ENCODE measurements around the gene KLF13.
A peak's percentile ranks its signal among the peaks of the same experiment; 100 is the strongest.

Gene KLF13

GRCh38 chr15:31364301-31365031, 37.8 kb downstream of the KLF13 start:
- no peak for DNase-seq (ENCODE audit: low spot score)

GRCh38 chr15:31365032-31365654, 38.5 kb downstream of the KLF13 start:
- DNase-seq (ENCODE audit: low spot score) = no peak

GRCh38 chr15:31365655-31366127, 39.1 kb downstream of the KLF13 start:
- peak; percentile 90 for DNase-seq (ENCODE audit: low spot score)

- peak; percentile 50 for DNase-seq (ENCODE audit: low spot score)
Observed at GRCh38 chr15:31366169-31366734, 39.6 kb downstream of the KLF13 start.

- DNase-seq (ENCODE audit: low spot score) = no peak
Observed at GRCh38 chr15:31367021-31367729, 40.5 kb downstream of the KLF13 start.

GRCh38 chr15:31367730-31368344, 41.2 kb downstream of the KLF13 start:
- DNase-seq (ENCODE audit: low spot score) = no peak

GRCh38 chr15:31369727-31370126, 43.1 kb downstream of the KLF13 start:
- DNase-seq (ENCODE audit: low spot score) = no peak

- DNase-seq (ENCODE audit: low spot score) = no peak
Observed at GRCh38 chr15:31371520-31372240, 45.0 kb downstream of the KLF13 start.

GRCh38 chr15:31372635-31373091, 46.0 kb downstream of the KLF13 start:
- DNase-seq (ENCODE audit: low spot score) = peak; percentile 67

GRCh38 chr15:31373096-31373865, 46.6 kb downstream of the KLF13 start:
- DNase-seq (ENCODE audit: low spot score) = no peak

GRCh38 chr15:31373970-31374369, 47.3 kb downstream of the KLF13 start:
- DNase-seq (ENCODE audit: low spot score) = no peak

- no peak for DNase-seq (ENCODE audit: low spot score)
Observed at GRCh38 chr15:31374489-31374888, 47.9 kb downstream of the KLF13 start.

GRCh38 chr15:31374986-31375385, 48.4 kb downstream of the KLF13 start:
- no peak for DNase-seq (ENCODE audit: low spot score)

GRCh38 chr15:31375772-31376171, 49.1 kb downstream of the KLF13 start:
- no peak for DNase-seq (ENCODE audit: low spot score)

- no peak for DNase-seq (ENCODE audit: low spot score)
Observed at GRCh38 chr15:31376511-31376910, 49.9 kb downstream of the KLF13 start.

GRCh38 chr15:31377030-31377429, 50.4 kb downstream of the KLF13 start:
- no peak for DNase-seq (ENCODE audit: low spot score)

- DNase-seq (ENCODE audit: low spot score) = no peak
Observed at GRCh38 chr15:31378363-31378903, 51.8 kb downstream of the KLF13 start.

- no peak for DNase-seq (ENCODE audit: low spot score)
Observed at GRCh38 chr15:31379042-31379441, 52.4 kb downstream of the KLF13 start.

GRCh38 chr15:31379577-31379976, 52.9 kb downstream of the KLF13 start:
- DNase-seq (ENCODE audit: low spot score) = no peak

Data from hepatic stellate cell (primary cell).